SU-DHL-6 (cell line): Measurements from ENCODE around the gene AJAP1.
"Not testable (repeated sequence)": the region's sequence is repeated elsewhere in the genome, so short reads cannot be mapped to it uniquely, and the experiment has no call there.

Experiments used
- CTCF ChIP-seq: fragments of 200-600 bp; sonication (generic); IDR thresholded peaks from one replicate; pipeline ENCODE4 v1.5.1; 2017; ENCODE audit warnings: antibody characterized with exemption, mild to moderate bottlenecking, low read length, moderate library complexity; ENCODE audit not compliant: insufficient read depth, poor library complexity, severe bottlenecking
- EZH2phosphoT487 ChIP-seq: fragments of 200-600 bp; sonication (generic), shearing (Covaris generic); conservative IDR thresholded peaks from 2 replicates; pipeline ENCODE4 v1.6.1; 2018; ENCODE audit warnings: mild to moderate bottlenecking, antibody characterized with exemption, low read length, moderate library complexity, mixed read lengths

GRCh38 chr1:4666683-4667082 lies 12.3 kb downstream of the AJAP1 start:
- TF ChIP-seq CTCF, EZH2phosphoT487: not testable (repeated sequence)
